GM23338 (cell line): Measurements from ENCODE around the gene VILL. TPM values are rescaled to one million over a fixed set of nuclear protein-coding genes. Genes with fewer than 3 reads are reported as not detected.

Source experiments
- ATAC-seq: fragments of 200-7000 bp; cut with Tn5 transposase; 3 replicates; pipeline ENCODE4 v1.9.1; 2020
- DNase-seq: peaks from one replicate; pipeline ENCODE4 v3.0.0-alpha.2; 2015; ENCODE audit warnings: low spot score
- H2AFZ ChIP-seq: fragments of 200-600 bp; sonication (generic); 2 replicates; pipeline ENCODE4 v1.8.0; 2016; ENCODE audit warnings: antibody characterized with exemption, mild to moderate bottlenecking, moderate library complexity
- H3F3A ChIP-seq: fragments of 200-600 bp; sonication (generic); replicated peaks from 2 replicates; pipeline ENCODE4 v1.8.0; 2017; ENCODE audit warnings: antibody characterized with exemption, mixed run types, low read depth
- H3K27ac ChIP-seq: fragments of 200-600 bp; sonication (generic); 2 replicates; pipeline ENCODE4 v1.6.1; 2016; ENCODE audit warnings: low read depth
- H3K27me3 ChIP-seq: fragments of 200-600 bp; sonication (generic); 2 replicates; pipeline ENCODE4 v1.8.0; 2016; ENCODE audit warnings: mild to moderate bottlenecking, mixed run types, moderate library complexity; ENCODE audit not compliant: insufficient read depth
- H3K36me3 ChIP-seq: fragments of 200-600 bp; sonication (generic); 2 replicates; pipeline ENCODE4 v1.8.0; 2016; ENCODE audit warnings: mild to moderate bottlenecking; ENCODE audit not compliant: insufficient read depth
- H3K4me1 ChIP-seq: fragments of 200-600 bp; sonication (generic); 2 replicates; pipeline ENCODE4 v1.8.0; 2016; ENCODE audit warnings: mild to moderate bottlenecking, moderate library complexity; ENCODE audit not compliant: insufficient read depth
- H3K4me2 ChIP-seq: fragments of 200-600 bp; sonication (generic); 2 replicates; pipeline ENCODE4 v1.7.1; 2017; ENCODE audit warnings: mixed run types
- H3K4me3 ChIP-seq: fragments of 200-600 bp; sonication (generic); 2 replicates; pipeline ENCODE4 v1.6.1; 2016; ENCODE audit warnings: mixed run types
- H3K79me2 ChIP-seq: fragments of 200-600 bp; sonication (generic); replicated peaks from 2 replicates; pipeline ENCODE4 v1.8.0; 2017; ENCODE audit warnings: mild to moderate bottlenecking; ENCODE audit not compliant: insufficient read depth
- H3K9me2 ChIP-seq: fragments of 200-600 bp; sonication (generic); 2 replicates; pipeline ENCODE4 v1.8.0; 2017; ENCODE audit not compliant: insufficient read depth
- H4K20me1 ChIP-seq: fragments of 200-600 bp; sonication (generic); replicated peaks from 2 replicates; pipeline ENCODE4 v1.8.0; 2017; ENCODE audit warnings: mild to moderate bottlenecking; ENCODE audit not compliant: insufficient read depth
- H3K27ac Mint-ChIP-seq: 2 replicates; pipeline ENCODE4 v1.8.0; 2020; ENCODE audit warnings: inconsistent platforms, mild to moderate bottlenecking, moderate library complexity, mixed read lengths
- H3K27me3 Mint-ChIP-seq: 3 replicates; pipeline ENCODE4 v1.8.0; 2022; ENCODE audit warnings: low read depth, mild to moderate bottlenecking, moderate library complexity, mixed read lengths, inconsistent platforms; ENCODE audit not compliant: insufficient read depth, poor library complexity
- H3K36me3 Mint-ChIP-seq: 3 replicates; pipeline ENCODE4 v1.8.0; 2021; ENCODE audit warnings: low read depth, mild to moderate bottlenecking, inconsistent platforms, moderate library complexity, mixed read lengths
- H3K4me1 Mint-ChIP-seq: 3 replicates; pipeline ENCODE4 v1.8.0; 2020; ENCODE audit warnings: mild to moderate bottlenecking, inconsistent platforms, mixed read lengths
- H3K4me3 Mint-ChIP-seq: 3 replicates; pipeline ENCODE4 v1.8.0; 2021; ENCODE audit warnings: moderate library complexity, mild to moderate bottlenecking, inconsistent platforms, mixed read lengths
- H3K9me3 Mint-ChIP-seq: 3 replicates; pipeline ENCODE4 v1.8.0; 2020; ENCODE audit warnings: moderate library complexity, mild to moderate bottlenecking, inconsistent platforms, mixed read lengths
- CTCF ChIP-seq, 2 experiments: fragments of 200-600 bp in 1 of 2; sonication (generic) in 1 of 2; conservative IDR thresholded peaks; 2 replicates each; pipeline versions ENCODE4 v1.5.1 to v1.6.1; 2016 to 2017; ENCODE audit warnings: antibody characterized with exemption in 2 of 2, low read depth in 2 of 2, mild to moderate bottlenecking in 2 of 2, moderate library complexity in 1 of 2
- EZH2 ChIP-seq: fragments of 200-600 bp; sonication (generic); IDR thresholded peaks from one replicate; pipeline ENCODE4 v1.8.0; 2017; ENCODE audit warnings: antibody characterized with exemption, mild to moderate bottlenecking, low read depth; ENCODE audit not compliant: unreplicated experiment
- JUNB ChIP-seq: IDR thresholded peaks from one replicate; pipeline ENCODE4 v1.6.1; 2016; ENCODE audit warnings: antibody characterized with exemption; ENCODE audit not compliant: unreplicated experiment
- POLR2AphosphoS5 ChIP-seq: IDR thresholded peaks from 2 replicates; pipeline ENCODE4 v1.6.1; 2016; ENCODE audit warnings: antibody characterized with exemption, low read depth
- ZNF114 ChIP-seq: fragments of 250-450 bp; sonication (Bioruptor Pico); IDR thresholded peaks from 2 replicates; pipeline ENCODE4 v1.5.0; 2020; ENCODE audit warnings: mild to moderate bottlenecking, moderate library complexity
- ZNF331 ChIP-seq: fragments of 250-450 bp; sonication (Bioruptor Pico); IDR thresholded peaks from 2 replicates; pipeline ENCODE4 v1.5.0; 2020; ENCODE audit warnings: low read depth, mild to moderate bottlenecking, moderate library complexity
- polyA plus RNA-seq: library from polyadenylated mRNA; unstranded; fragments of >200 nt; fragmentation: Nextera tagmentation; extraction: Ambion mirVana; gene quantifications from 2 replicates; pipeline ENCODE4 v1.2.1, GENCODE V29; 2016
- total RNA-seq: library from RNA; depleted of rRNA; stranded (reverse); fragments of >200 nt; shearing (Covaris generic); gene quantifications from 2 replicates; pipeline ENCODE4 v1.2.3, GENCODE V29; 2014

Gene VILL
- total and polyA plus RNA-seq, 2 experiments from 2014 or later: 2.7 to 9.8 TPM

- TF ChIP-seq CTCF (conservative IDR thresholded peaks at IDR 0.05; ENCODE audit: low read depth in 2 of 2) (no peak), POLR2AphosphoS5 (no peak), EZH2 (no peak), ZNF114 (CRISPR knock-in tag) (no peak), JUNB (no peak), ZNF331 (no peak)
Observed at GRCh38 chr3:38003817-38004414, 13.3 kb downstream of the VILL start (continued).

- no peak overlapping the region for H3K4me2 ChIP-seq
Observed at GRCh38 chr3:38004415-38005075, 14.0 kb downstream of the VILL start.

More at GRCh38 chr3:38004415-38005075, 14.0 kb downstream of the VILL start:
- Histone ChIP-seq H3K9me2 (no peaks in the 10 kb centered on the region), H3K27ac (no peak overlapping the region), H3K4me3 (no peak overlapping the region), H3F3A (no peaks in the 10 kb centered on the region), H3K4me1 (no peaks in the 10 kb centered on the region), H3K36me3 (no peaks in the 10 kb centered on the region), H2AFZ (no peak overlapping the region), H3K27me3 (no peaks in the 10 kb centered on the region), H3K79me2 (no peaks in the 10 kb centered on the region), H4K20me1 (no peaks in the 10 kb centered on the region)
- peak; percentile 78 for DNase-seq
- peaks cover 8% of the 10 kb centered on the region for H3K27me3 Mint-ChIP-seq
- no peaks in the 10 kb centered on the region for H3K9me3 Mint-ChIP-seq
- no peak overlapping the region for H3K4me3 Mint-ChIP-seq
- H3K36me3 Mint-ChIP-seq: peaks cover under 1% of the 10 kb centered on the region; the same call in 1 of the 3 replicates
- 0 out of 2 replicates have a peak overlapping the region, but pooled peaks have one; percentile 34 for H3K27ac Mint-ChIP-seq
- peaks cover 11% of the 10 kb centered on the region; the same call in 2 of the 3 replicates for H3K4me1 Mint-ChIP-seq
- TF ChIP-seq CTCF (conservative IDR thresholded peaks at IDR 0.05; ENCODE audit: low read depth in 2 of 2): peak; percentile 71 to 92
- no peak for TF ChIP-seq ZNF114 (CRISPR knock-in tag)
- ATAC-seq: peak; percentile 73
